Measurements from ENCODE around the gene MAML3.

MAML3 gene

GRCh38 chr4:140127422-140127821 is 26.6 kb downstream of the MAML3 start:
- DNase-seq = no peak

GRCh38 chr4:140126261-140126660 is 27.7 kb downstream of the MAML3 start:
- no peak for DNase-seq

- no peak for DNase-seq
Observed at GRCh38 chr4:140125374-140125773, 28.6 kb downstream of the MAML3 start.

GRCh38 chr4:140123666-140124377 is 30.2 kb downstream of the MAML3 start:
- no peak for DNase-seq

GRCh38 chr4:140122891-140123290 is 31.1 kb downstream of the MAML3 start:
- no peak for DNase-seq

GRCh38 chr4:140121646-140122045 is 32.3 kb downstream of the MAML3 start:
- DNase-seq = no peak

- DNase-seq = no peak
Observed at GRCh38 chr4:140118931-140119640, 34.9 kb downstream of the MAML3 start.

- DNase-seq = no peak
Observed at GRCh38 chr4:140117947-140118346, 36.0 kb downstream of the MAML3 start.

GRCh38 chr4:140116442-140117104 is 37.4 kb downstream of the MAML3 start:
- no peak for DNase-seq

GRCh38 chr4:140115140-140115539 is 38.8 kb downstream of the MAML3 start:
- no peak for DNase-seq

- DNase-seq = no peak
Observed at GRCh38 chr4:140113653-140114052, 40.3 kb downstream of the MAML3 start.

GRCh38 chr4:140112576-140112975 is 41.4 kb downstream of the MAML3 start:
- DNase-seq = no peak

- DNase-seq = no peak
Observed at GRCh38 chr4:140111256-140111655, 42.7 kb downstream of the MAML3 start.

GRCh38 chr4:140110542-140111215 is 43.3 kb downstream of the MAML3 start:
- DNase-seq = no peak

- no peak for DNase-seq
Observed at GRCh38 chr4:140109737-140110136, 44.2 kb downstream of the MAML3 start.

- no peak for DNase-seq
Observed at GRCh38 chr4:140109292-140109691, 44.7 kb downstream of the MAML3 start.

GRCh38 chr4:140108713-140109230 is 45.2 kb downstream of the MAML3 start:
- DNase-seq = no peak

GRCh38 chr4:140108243-140108642 is 45.7 kb downstream of the MAML3 start:
- DNase-seq = no peak

- no peak for DNase-seq
Observed at GRCh38 chr4:140106289-140106844, 47.6 kb downstream of the MAML3 start.

- DNase-seq = no peak
Observed at GRCh38 chr4:140105436-140105835, 48.5 kb downstream of the MAML3 start.

GRCh38 chr4:140103676-140104075 is 50.3 kb downstream of the MAML3 start:
- no peak for DNase-seq
